Thoracic aorta (tissue), 2 donors: ENCODE results near the gene ATP12A. TPM values are rescaled to one million over a fixed set of nuclear protein-coding genes. Genes with fewer than 3 reads are reported as not detected.

Experiments used
- ATAC-seq: fragments of 150-250 bp; one replicate; pipeline ENCODE4 v1.8.0; 2017; ENCODE audit warnings: low read depth; ENCODE audit not compliant: insufficient number of reproducible peaks, low FRiP score
- DNase-seq: peaks from one replicate; pipeline ENCODE4 v3.0.0-alpha.2; 2020; ENCODE audit warnings: low spot score
- H3K27ac ChIP-seq, 2 donors: fragments of 200-600 bp; sonication (generic); 1 replicate in 1 of 2; 2 replicates in 1 of 2; pipeline ENCODE4 v1.5.1; 2016; ENCODE audit warnings: mild to moderate bottlenecking in 2 of 2, moderate library complexity in 2 of 2
- H3K27me3 ChIP-seq: fragments of 200-600 bp; sonication (generic); replicated peaks from 2 replicates; pipeline ENCODE4 v1.6.0; 2016; ENCODE audit warnings: mild to moderate bottlenecking; ENCODE audit not compliant: insufficient read depth
- H3K36me3 ChIP-seq: fragments of 200-600 bp; sonication (generic); one replicate; pipeline ENCODE4 v1.5.1; 2016
- H3K4me1 ChIP-seq, 2 donors: fragments of 200-600 bp; sonication (generic); 1 replicate in 1 of 2; 2 replicates in 1 of 2; pipeline versions ENCODE4 v1.5.1 to v1.6.0; 2016; ENCODE audit warnings: low read depth in 2 of 2, mild to moderate bottlenecking in 1 of 2; ENCODE audit not compliant: control insufficient read depth in 1 of 2
- H3K4me3 ChIP-seq: fragments of 200-600 bp; sonication (generic); 2 replicates; pipeline ENCODE4 v1.5.1; 2016; ENCODE audit warnings: mild to moderate bottlenecking
- H3K9me3 ChIP-seq: fragments of 200-600 bp; sonication (generic); 2 replicates; pipeline ENCODE4 v1.5.1; 2016
- CTCF ChIP-seq: fragments of 200-600 bp; sonication (generic); IDR thresholded peaks from one replicate; pipeline ENCODE4 v1.5.1; 2019; ENCODE audit warnings: antibody characterized with exemption
- total RNA-seq, 2 donors: library from RNA; depleted of rRNA; stranded (reverse); fragments of >200 nt; gene quantifications; one replicate each; pipeline versions ENCODE4 v1.1.0 to v1.2.3, GENCODE V29; 2016

ATP12A gene
- total RNA-seq, 2 donors from 2014 or later = 0.14 TPM; not detected in 1

GRCh38 chr13:24670174-24670573, 10.0 kb upstream of the ATP12A start:
- ATAC-seq = no peak
- Histone ChIP-seq H3K27ac (no peak overlapping the region), H3K36me3 (no peaks in the 10 kb centered on the region), H3K4me3 (no peak overlapping the region), H3K9me3 (no peaks in the 10 kb centered on the region), H3K4me1 (peaks cover 4 to 6% of the 10 kb centered on the region in 2 donors), H3K27me3 (no peaks in the 10 kb centered on the region)
- TF ChIP-seq CTCF = no peak
- DNase-seq = no peak

GRCh38 chr13:24670961-24671381, 9.2 kb upstream of the ATP12A start:
- DNase-seq = no peak
- no peaks in the 10 kb centered on the region for H3K36me3 ChIP-seq
- H3K27ac ChIP-seq = no peak overlapping the region
- H3K9me3 ChIP-seq = no peaks in the 10 kb centered on the region
- peaks cover 4 to 6% of the 10 kb centered on the region in 2 donors for H3K4me1 ChIP-seq
- peak overlapping the region; percentile 54 for H3K4me3 ChIP-seq
- H3K27me3 ChIP-seq = no peaks in the 10 kb centered on the region
- TF ChIP-seq CTCF = no peak
- ATAC-seq = no peak

GRCh38 chr13:24671386-24672113, 8.7 kb upstream of the ATP12A start:
- H3K9me3 ChIP-seq = no peaks in the 10 kb centered on the region
- H3K27ac ChIP-seq = no peak overlapping the region
- no peaks in the 10 kb centered on the region for H3K27me3 ChIP-seq
- peak overlapping the region; percentile 54 for H3K4me3 ChIP-seq
- DNase-seq (no peak), ATAC-seq (peak; percentile 44)
- peaks cover 4 to 6% of the 10 kb centered on the region in 2 donors for H3K4me1 ChIP-seq
- no peaks in the 10 kb centered on the region for H3K36me3 ChIP-seq
- TF ChIP-seq CTCF = peak; percentile 40

GRCh38 chr13:24672141-24673132, 7.8 kb upstream of the ATP12A start:
- H3K4me1 ChIP-seq = peaks cover 4 to 6% of the 10 kb centered on the region in 2 donors
- DNase-seq (no peak), ATAC-seq (no peak)
- H3K4me3 ChIP-seq = no peak overlapping the region
- TF ChIP-seq CTCF = no peak
- no peaks in the 10 kb centered on the region for H3K27me3 ChIP-seq
- no peaks in the 10 kb centered on the region for H3K36me3 ChIP-seq
- no peaks in the 10 kb centered on the region for H3K9me3 ChIP-seq
- no peak overlapping the region for H3K27ac ChIP-seq
